Aorta (tissue), 5 donors: ENCODE results near the gene GDPD4. TPM values are rescaled to one million over a fixed set of nuclear protein-coding genes. Genes with fewer than 3 reads are reported as not detected.
A peak's percentile ranks its signal among the peaks of the same experiment; 100 is the strongest.

Experiments
- ATAC-seq: fragments of 200-7000 bp; cut with Tn5 transposase; one replicate; pipeline ENCODE4 v1.9.1; 2022; ENCODE audit warnings: moderate library complexity; ENCODE audit not compliant: low FRiP score
- DNase-seq, 2 donors: peaks; one replicate each; pipeline ENCODE4 v3.0.0-alpha.2; 2020
- H3K27ac ChIP-seq, 2 donors: one replicate each; pipeline ENCODE4 v1.5.1; 2013; ENCODE audit warnings: low read length in 2 of 2, mild to moderate bottlenecking in 2 of 2, moderate library complexity in 2 of 2, control low read depth in 1 of 2, inconsistent platforms in 1 of 2, low read depth in 1 of 2
- H3K27me3 ChIP-seq, 2 donors: one replicate each; pipeline ENCODE4 v1.6.1; 2013; ENCODE audit warnings: control low read depth in 1 of 2, low read length in 1 of 2, mild to moderate bottlenecking in 1 of 2, moderate library complexity in 1 of 2; ENCODE audit not compliant: insufficient read depth in 2 of 2, control insufficient read depth in 1 of 2
- H3K36me3 ChIP-seq, 2 donors: one replicate each; pipeline ENCODE4 v1.6.1; 2013; ENCODE audit warnings: control low read depth in 1 of 2, low read length in 1 of 2, mild to moderate bottlenecking in 1 of 2; ENCODE audit not compliant: insufficient read depth in 2 of 2, control insufficient read depth in 1 of 2
- H3K4me1 ChIP-seq, 2 donors: one replicate each; pipeline ENCODE4 v1.6.1; 2013; ENCODE audit warnings: low read length in 2 of 2, control low read depth in 1 of 2, mild to moderate bottlenecking in 1 of 2, moderate library complexity in 1 of 2; ENCODE audit not compliant: insufficient read depth in 2 of 2, control insufficient read depth in 1 of 2
- H3K4me3 ChIP-seq, 2 donors: one replicate each; pipeline ENCODE4 v1.5.1; 2013; ENCODE audit warnings: low read length in 2 of 2, control low read depth in 1 of 2, mild to moderate bottlenecking in 1 of 2
- H3K9me3 ChIP-seq: one replicate; pipeline ENCODE4 v1.6.1; 2013; ENCODE audit warnings: mild to moderate bottlenecking, low read length; ENCODE audit not compliant: control insufficient read depth
- WGBS, 2 donors: extraction: QIAGEN DNeasy Blood & Tissue Kit; methylation state at CpG; one replicate each; pipeline ENCODE4 v1.1.7; 2013; 5-methylcytosine and 5-hydroxymethylcytosine counted together
- intact Hi-C, 2 donors: fragments of 100-400 bp; cut with DNase I; formaldehyde crosslinking; loops; one replicate each; pipeline versions ENCODE4 v1.14.2 to v1.15.0; 2022
- polyA plus RNA-seq, 2 donors: library from polyadenylated mRNA; stranded (reverse); fragments of 200-250 nt; gene quantifications; one replicate each; pipeline ENCODE4 v1.2.3, GENCODE V29; 2013
- total RNA-seq, 2 donors: library from RNA; stranded (reverse); fragmentation: NEBNext Ultra II Directional; extraction: Animal tissue kit (Norgen Biotek cat#: 25700); gene quantifications; one replicate each; pipeline ENCODE4 v1.2.1, GENCODE V29; 2021
- donor health status: healthy with polysubstance abuse.
- donor health status: Bipolar disorder and iron deficiency.
- donor health status: DM: no; HTN: no; CAD: no.
- donor health status: DM: no; HTN: no; CAD: no.
- donor health status: DM: yes; HTN: yes; CAD: no.

Gene GDPD4
- total and polyA plus RNA-seq, 4 donors: not detected

GRCh38 chr11:77207019-77207485 is 94.4 kb downstream of the GDPD4 start:
- Histone ChIP-seq H3K9me3 (no peaks in the 10 kb centered on the region), H3K27ac (no peak overlapping the region), H3K27me3 (no peaks in the 10 kb centered on the region), H3K4me1 (no peaks in the 10 kb centered on the region), H3K36me3 (no peaks in the 10 kb centered on the region), H3K4me3 (no peak overlapping the region)
- 79% methylated on average over 10 of the region's 10 CpGs for WGBS, 2 donors
- peak in 1 of 2 donors; percentile 44 for DNase-seq
- intact Hi-C loops: no loop called here
- no peak for ATAC-seq

GRCh38 chr11:77206264-77207018 is 95.0 kb downstream of the GDPD4 start:
- no peak overlapping the region for H3K4me3 ChIP-seq
- H3K27ac ChIP-seq: no peak overlapping the region
- no peaks in the 10 kb centered on the region for H3K4me1 ChIP-seq
- DNase-seq (peak; percentile 33 to 55), ATAC-seq (no peak)
- H3K9me3 ChIP-seq: no peaks in the 10 kb centered on the region
- intact Hi-C loops: no loop called here
- H3K27me3 ChIP-seq: no peaks in the 10 kb centered on the region
- 83 to 86% methylated on average over 13 of the region's 13 CpGs for WGBS, 2 donors
- H3K36me3 ChIP-seq: no peaks in the 10 kb centered on the region

GRCh38 chr11:77205467-77206263 is 95.8 kb downstream of the GDPD4 start:
- ATAC-seq (no peak), DNase-seq (peak; percentile 42 to 76)
- H3K4me1 ChIP-seq: no peaks in the 10 kb centered on the region
- intact Hi-C loops: no loop called here
- no peak overlapping the region for H3K27ac ChIP-seq
- H3K27me3 ChIP-seq: no peaks in the 10 kb centered on the region
- no peaks in the 10 kb centered on the region for H3K9me3 ChIP-seq
- no peaks in the 10 kb centered on the region for H3K36me3 ChIP-seq
- no peak overlapping the region for H3K4me3 ChIP-seq
- 84 to 85% methylated on average over 30 of the region's 30 CpGs for whole genome bisulfite sequencing, 2 donors

- Histone ChIP-seq H3K4me3 (no peak overlapping the region), H3K36me3 (no peaks in the 10 kb centered on the region), H3K27me3 (no peaks in the 10 kb centered on the region), H3K9me3 (no peaks in the 10 kb centered on the region), H3K27ac (no peak overlapping the region), H3K4me1 (no peaks in the 10 kb centered on the region)
- DNase-seq (peak in 1 of 2 donors; percentile 14), ATAC-seq (no peak)
- WGBS, 2 donors: 79 to 85% methylated on average over 10 to 12 of the region's 12 CpGs
- intact Hi-C loops: no loop called here
Observed at GRCh38 chr11:77204754-77205466, 96.6 kb downstream of the GDPD4 start.

- no peak for ATAC-seq
- DNase-seq: peak; percentile 37 to 65
- intact Hi-C loops: no loop called here
Observed at GRCh38 chr11:77203901-77204753, 97.4 kb downstream of the GDPD4 start.

GRCh38 chr11:77202941-77203900 is 98.3 kb downstream of the GDPD4 start:
- Histone ChIP-seq H3K36me3 (no peaks in the 10 kb centered on the region), H3K4me1 (no peaks in the 10 kb centered on the region), H3K27me3 (no peaks in the 10 kb centered on the region), H3K9me3 (no peaks in the 10 kb centered on the region), H3K4me3 (no peak overlapping the region), H3K27ac (no peak overlapping the region)
- intact Hi-C loops: no loop called here
- WGBS, 2 donors: 89 to 92% methylated on average over 25 of the region's 25 CpGs
- ATAC-seq (no peak), DNase-seq (peak; percentile 37 to 72)

More at GRCh38 chr11:77203901-77204753, 97.4 kb downstream of the GDPD4 start:
- WGBS, 2 donors: 86% methylated on average over 20 of the region's 20 CpGs
- H3K4me3 ChIP-seq: no peak overlapping the region
- no peak overlapping the region for H3K27ac ChIP-seq
- no peaks in the 10 kb centered on the region for H3K27me3 ChIP-seq
- no peaks in the 10 kb centered on the region for H3K4me1 ChIP-seq
- H3K9me3 ChIP-seq: no peaks in the 10 kb centered on the region
- H3K36me3 ChIP-seq: no peaks in the 10 kb centered on the region

GRCh38 chr11:77201991-77202841 is 99.3 kb downstream of the GDPD4 start:
- no peak overlapping the region for H3K4me3 ChIP-seq
- WGBS, 2 donors: 95% methylated on average over 23 of the region's 23 CpGs
- DNase-seq (peak in 1 of 2 donors; percentile 54), ATAC-seq (no peak)
- H3K4me1 ChIP-seq: no peaks in the 10 kb centered on the region
- no peaks in the 10 kb centered on the region for H3K27me3 ChIP-seq
- no peaks in the 10 kb centered on the region for H3K9me3 ChIP-seq
- intact Hi-C loops: no loop called here
- H3K36me3 ChIP-seq: no peaks in the 10 kb centered on the region
- no peak overlapping the region for H3K27ac ChIP-seq
